Endothelial cell of umbilical vein (primary cell): Measurements from ENCODE around the gene FHIT. TPM values are rescaled to one million over a fixed set of nuclear protein-coding genes. Genes with fewer than 3 reads are reported as not detected.

ENCODE experiments used
- BruUV-seq: library from RNA; stranded (reverse); fragments of 400-500 nt; replicated peaks from 2 replicates; lab custom pipeline; 2021; lab: Mats Ljungman, UMichigan
- CTCF ChIA-PET: fragments of 300-600, 350-600 bp; sonication (Branson Sonifier 250); formaldehyde crosslinking; loops from one replicate; lab custom pipeline; 2021; ENCODE audit warnings: antibody characterized with exemption, inconsistent platforms; lab: Charles Lee
- POLR2A ChIA-PET: fragments of 300-600, 350-600 bp; sonication (Branson Sonifier 250); formaldehyde crosslinking; loops from one replicate; lab custom pipeline; 2021; ENCODE audit warnings: antibody characterized with exemption, inconsistent platforms; lab: Charles Lee
- DNase-seq: peaks from one replicate; pipeline ENCODE4 v3.0.0-alpha.2; 2011; ENCODE audit warnings: low read depth, low spot score
- FAIRE-seq: peaks from 2 replicates; lab custom pipeline; 2011; peaks lifted over from hg19 to GRCh38; lab: Jason Lieb, UNC
- H2AFZ ChIP-seq: 2 replicates; pipeline ENCODE4 v1.6.0; 2012; ENCODE audit warnings: low read depth, low read length, control low read depth, inconsistent platforms
- H3K27ac ChIP-seq: 2 replicates; pipeline ENCODE4 v1.5.1; 2011; ENCODE audit warnings: low read depth, mild to moderate bottlenecking, control low read depth, low read length, moderate library complexity; ENCODE audit not compliant: insufficient read depth
- H3K27me3 ChIP-seq, 2 experiments: 2 replicates each; pipeline versions ENCODE4 v1.6.0 to v1.6.1; 2011; ENCODE audit warnings: low read length in 2 of 2, mixed read lengths in 1 of 2; ENCODE audit not compliant: control insufficient read depth in 2 of 2, insufficient read depth in 2 of 2
- H3K36me3 ChIP-seq, 2 experiments: 2 replicates in 1 of 2; 3 replicates in 1 of 2; pipeline ENCODE4 v1.5.1; 2011; ENCODE audit warnings: low read length in 2 of 2, mild to moderate bottlenecking in 1 of 2, moderate library complexity in 1 of 2; ENCODE audit not compliant: control insufficient read depth in 2 of 2, insufficient read depth in 2 of 2; ENCODE audit errors: extremely low read depth in 1 of 2
- H3K4me1 ChIP-seq: 3 replicates; pipeline ENCODE4 v1.5.1; 2011; ENCODE audit warnings: mild to moderate bottlenecking, low read length; ENCODE audit not compliant: control insufficient read depth, insufficient read depth; ENCODE audit errors: extremely low read depth
- H3K4me2 ChIP-seq: 2 replicates; pipeline ENCODE4 v1.6.1; 2011; ENCODE audit warnings: low read length, control low read depth, mixed read lengths; ENCODE audit not compliant: insufficient read depth
- H3K4me3 ChIP-seq, 3 experiments: fragments of 200-600 bp in 1 of 3; sonication (generic), shearing (Covaris generic) in 1 of 3; replicated peaks in 1 of 3; 2 replicates each; pipeline ENCODE4 v1.5.1; 2011 to 2016; ENCODE audit warnings: control low read depth in 3 of 3, low read length in 3 of 3, mild to moderate bottlenecking in 2 of 3, inconsistent platforms in 1 of 3, low read depth in 1 of 3, moderate library complexity in 1 of 3; ENCODE audit not compliant: insufficient read depth in 1 of 3
- H3K79me2 ChIP-seq: 2 replicates; pipeline ENCODE4 v1.6.0; 2012; ENCODE audit warnings: low read length, inconsistent platforms; ENCODE audit not compliant: control insufficient read depth, insufficient read depth
- H3K9ac ChIP-seq: replicated peaks from 2 replicates; pipeline ENCODE3; 2011; ENCODE audit warnings: low read length, control low read depth; ENCODE audit not compliant: insufficient read depth; ENCODE audit errors: extremely low read depth
- H3K9me1 ChIP-seq: replicated peaks from 3 replicates; pipeline ENCODE4 v1.6.0; 2011; ENCODE audit warnings: mild to moderate bottlenecking, low read length; ENCODE audit not compliant: control insufficient read depth, insufficient read depth; ENCODE audit errors: extremely low read depth
- H3K9me3 ChIP-seq: replicated peaks from 2 replicates; pipeline ENCODE4 v1.5.1; 2012; ENCODE audit warnings: low read length, inconsistent platforms; ENCODE audit not compliant: control insufficient read depth, insufficient read depth
- H4K20me1 ChIP-seq: replicated peaks from 2 replicates; pipeline ENCODE3; 2011; ENCODE audit warnings: mild to moderate bottlenecking, low read length; ENCODE audit not compliant: control insufficient read depth, insufficient read depth; ENCODE audit errors: extremely low read depth
- EZH2 ChIP-seq: IDR thresholded peaks from 2 replicates; pipeline ENCODE4 v1.6.1; 2012; ENCODE audit warnings: borderline replicate concordance, low read depth, mild to moderate bottlenecking, moderate library complexity, low read length, inconsistent platforms; ENCODE audit not compliant: severe bottlenecking
- FOS ChIP-seq: IDR thresholded peaks from 2 replicates; pipeline ENCODE4 v1.6.1; 2011; ENCODE audit warnings: mild to moderate bottlenecking, low read length, moderate library complexity, borderline replicate concordance; ENCODE audit not compliant: insufficient read depth
- GATA2 ChIP-seq: IDR thresholded peaks from 2 replicates; pipeline ENCODE4 v1.7.0; 2011; ENCODE audit warnings: low read depth, mild to moderate bottlenecking, moderate library complexity, mixed read lengths, low read length; ENCODE audit not compliant: insufficient read length, insufficient read depth
- JUN ChIP-seq: IDR thresholded peaks from 2 replicates; pipeline ENCODE4 v1.6.1; 2011; ENCODE audit warnings: borderline replicate concordance, low read depth; ENCODE audit not compliant: insufficient read length, insufficient read depth
- MAX ChIP-seq: IDR thresholded peaks from 2 replicates; pipeline ENCODE4 v1.6.1; 2011; ENCODE audit not compliant: insufficient read depth, insufficient read length
- MYC ChIP-seq: IDR thresholded peaks from one replicate; pipeline ENCODE4 v1.6.1; 2011; ENCODE audit warnings: mild to moderate bottlenecking, low read depth, low read length
- POLR2A ChIP-seq: IDR thresholded peaks from 2 replicates; pipeline ENCODE4 v1.6.1; 2012; ENCODE audit warnings: low read depth, mild to moderate bottlenecking, control low read depth, low read length
- POLR2AphosphoS5 ChIP-seq: IDR thresholded peaks from 2 replicates; pipeline ENCODE4 v1.6.1; 2012; ENCODE audit warnings: low read depth, mild to moderate bottlenecking, control low read depth, low read length, moderate library complexity; ENCODE audit not compliant: insufficient read depth
- dilution Hi-C: fragments of 300-500 bp; cut with MboI; formaldehyde crosslinking; loops from one replicate; pipeline ENCODE4 v1.15.0; 2019; ENCODE audit warnings: low sequenced_read_pairs; ENCODE audit not compliant: extremely low pct_ligation_motif_present
- intact Hi-C: fragments of 100-400 bp; cut with micrococcal nuclease; formaldehyde crosslinking; loops from one replicate; pipeline ENCODE4 v1.10.0; 2022
- polyA plus RNA-seq, 4 experiments: library from polyadenylated mRNA; depleted of rRNA in 3 of 4; stranded (reverse) in 3 of 4; unstranded in 1 of 4; fragments of >200 nt; gene quantifications; 2 replicates each; pipeline versions ENCODE4 v1.2.1 to v1.2.3, GENCODE V29; 2011 to 2012; ENCODE audit warnings: missing spikeins in 1 of 4
- total RNA-seq: library from RNA; stranded (reverse); gene quantifications from 2 replicates; pipeline ENCODE4 v1.2.3, GENCODE V29; 2021
- TF ChIP-seq, protein P1 (sequence below), 2 donors: IDR thresholded peaks; 1 replicate in 1 of 2; 2 replicates in 1 of 2; pipeline ENCODE4 v1.5.1; 2011; ENCODE audit warnings: low read length in 2 of 2, mild to moderate bottlenecking in 2 of 2, moderate library complexity in 2 of 2, control low read depth in 1 of 2, inconsistent platforms in 1 of 2, low read depth in 1 of 2; ENCODE audit not compliant: insufficient read depth in 1 of 2; ENCODE audit errors: extremely low read depth in 1 of 2

Gene FHIT
- total and polyA plus RNA-seq, 2 donors (not counting 3 experiments of a cell fraction or from before 2014, with no cell fraction given): 0.47 to 2.2 TPM

DNA sequence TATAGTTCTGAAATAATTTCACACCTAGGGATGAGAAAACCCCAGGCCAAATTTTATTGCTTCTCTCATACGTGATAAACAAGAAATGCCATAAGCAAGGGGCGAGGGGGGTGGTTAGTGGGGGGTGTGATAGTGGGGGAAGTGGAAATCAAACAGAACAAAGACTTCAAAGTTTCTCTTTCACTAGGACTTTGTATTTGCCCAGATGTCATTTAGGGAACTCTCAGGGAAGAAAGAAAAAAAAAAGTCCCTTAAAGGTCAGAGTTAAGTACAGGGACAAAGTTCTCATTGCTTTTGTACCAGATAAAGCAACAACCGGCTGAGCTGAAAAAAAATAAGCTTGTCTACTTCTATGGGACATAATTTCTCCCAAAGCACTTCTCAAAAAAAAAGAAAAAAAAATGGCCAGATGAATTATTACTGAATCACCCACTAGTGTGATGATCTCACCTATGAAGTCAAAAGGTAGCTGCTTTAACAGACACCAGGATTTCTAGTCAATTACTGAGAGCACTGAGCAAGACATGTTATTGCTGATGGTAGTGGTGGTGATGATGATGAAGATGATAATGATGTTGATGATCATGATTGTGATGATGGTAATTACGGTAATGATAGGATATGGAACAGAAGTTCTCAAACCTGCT, 56.2 kb downstream of the FHIT start:
- FAIRE-seq: no peak
- H4K20me1 ChIP-seq: no peaks in the 10 kb centered on the region

More for the DNA sequence above, 56.2 kb downstream of the FHIT start:
- TF ChIP-seq POLR2A (no peak), EZH2 (no peak), JUN (no peak), MYC (no peak), MAX (no peak), GATA2 (no peak), POLR2AphosphoS5 (no peak), FOS (no peak)
- TF ChIP-seq, protein P1, sequence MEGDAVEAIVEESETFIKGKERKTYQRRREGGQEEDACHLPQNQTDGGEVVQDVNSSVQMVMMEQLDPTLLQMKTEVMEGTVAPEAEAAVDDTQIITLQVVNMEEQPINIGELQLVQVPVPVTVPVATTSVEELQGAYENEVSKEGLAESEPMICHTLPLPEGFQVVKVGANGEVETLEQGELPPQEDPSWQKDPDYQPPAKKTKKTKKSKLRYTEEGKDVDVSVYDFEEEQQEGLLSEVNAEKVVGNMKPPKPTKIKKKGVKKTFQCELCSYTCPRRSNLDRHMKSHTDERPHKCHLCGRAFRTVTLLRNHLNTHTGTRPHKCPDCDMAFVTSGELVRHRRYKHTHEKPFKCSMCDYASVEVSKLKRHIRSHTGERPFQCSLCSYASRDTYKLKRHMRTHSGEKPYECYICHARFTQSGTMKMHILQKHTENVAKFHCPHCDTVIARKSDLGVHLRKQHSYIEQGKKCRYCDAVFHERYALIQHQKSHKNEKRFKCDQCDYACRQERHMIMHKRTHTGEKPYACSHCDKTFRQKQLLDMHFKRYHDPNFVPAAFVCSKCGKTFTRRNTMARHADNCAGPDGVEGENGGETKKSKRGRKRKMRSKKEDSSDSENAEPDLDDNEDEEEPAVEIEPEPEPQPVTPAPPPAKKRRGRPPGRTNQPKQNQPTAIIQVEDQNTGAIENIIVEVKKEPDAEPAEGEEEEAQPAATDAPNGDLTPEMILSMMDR (IDR thresholded peaks at IDR 0.05; ENCODE audit: extremely low read depth in 1 of 2, insufficient read depth in 1 of 2, low read depth in 1 of 2, low read length in 2 of 2): no peak
- no peaks in the 10 kb centered on the region for H3K79me2 ChIP-seq
- dilution Hi-C loops (no loop called here), intact Hi-C loops (no loop called here)
- POLR2A ChIA-PET: no interaction called here
- no peak overlapping the region for H3K27ac ChIP-seq
- H3K9ac ChIP-seq: no peak overlapping the region
- no peak overlapping the region for H3K4me3 ChIP-seq
- H3K4me1 ChIP-seq: no peaks in the 10 kb centered on the region
- H3K27me3 ChIP-seq: no peaks in the 10 kb centered on the region
- H3K9me1 ChIP-seq: no peaks in the 10 kb centered on the region
- H3K9me3 ChIP-seq: no peaks in the 10 kb centered on the region
- CTCF ChIA-PET: no interaction called here
- no peak overlapping the region for H3K4me2 ChIP-seq
- no peak for DNase-seq
- H2AFZ ChIP-seq: no peak overlapping the region
- no peaks in the 10 kb centered on the region for H3K36me3 ChIP-seq
- BruUV-seq: no TSS peak
